HG02763 (cell line): Measurements from ENCODE around the gene NBPF9.
"Not testable (repeated sequence)": the region's sequence is repeated elsewhere in the genome, so short reads cannot be mapped to it uniquely, and the experiment has no call there.

ENCODE experiments used
- ATAC-seq: cut with Tn5 transposase; IDR thresholded peaks from one replicate; pipeline ENCODE4 v1.9.1; 2021; ENCODE audit warnings: mild to moderate bottlenecking, moderate library complexity; ENCODE audit not compliant: unreplicated experiment

The NBPF9 gene

DNA sequence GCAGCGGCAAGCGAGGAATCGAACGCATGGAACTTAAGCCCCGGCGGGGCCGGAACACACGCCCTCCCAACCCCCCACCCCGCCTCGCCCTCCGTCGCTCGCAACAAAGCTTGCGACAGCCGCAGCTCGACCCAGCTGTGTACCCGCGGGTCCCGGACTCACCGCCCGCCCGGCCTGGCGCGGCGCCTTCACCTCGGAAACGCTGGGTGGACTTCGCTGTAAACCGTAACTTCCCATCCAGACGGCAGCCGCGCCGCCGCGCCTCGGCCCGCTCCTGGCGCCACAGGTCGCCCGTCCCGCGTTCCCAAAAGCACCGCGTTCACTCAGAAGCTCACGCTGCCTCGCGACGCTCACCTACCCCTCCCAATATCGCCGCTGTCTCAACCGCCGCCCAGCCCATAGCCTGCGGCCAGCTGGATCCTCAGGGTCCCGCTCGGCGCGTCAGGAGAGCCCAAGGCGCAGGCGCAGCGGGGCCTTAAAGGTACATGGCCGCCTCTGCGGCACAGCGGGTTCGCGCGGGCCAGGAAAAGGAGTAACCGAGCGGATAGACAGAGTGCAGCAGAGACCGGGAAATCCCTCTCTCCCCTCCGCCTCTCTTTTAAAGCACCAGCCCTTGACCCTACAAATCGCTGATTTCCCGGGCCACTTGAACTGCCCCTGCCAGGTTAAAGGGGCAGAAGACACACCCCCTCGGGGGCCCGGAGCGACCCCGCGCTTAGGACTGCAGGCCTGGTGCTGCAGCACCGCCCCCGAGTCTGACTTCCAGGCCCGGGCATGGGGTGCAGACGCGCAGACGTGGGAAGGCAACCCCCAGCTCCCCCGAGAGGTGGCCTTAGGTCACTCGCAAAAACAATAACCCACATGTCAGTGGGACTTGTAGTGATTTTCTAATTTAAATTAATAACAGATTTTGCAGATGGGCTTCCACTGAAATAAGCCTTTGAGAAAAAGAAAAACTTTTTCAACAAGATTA, at the start of gene NBPF9:
TSS of gene NBPF9 (minus strand) at position 443 of the 973 bp plus-strand sequence. CDS start 21,412 bp downstream, outside the sequence.
- peak; percentile 98 for ATAC-seq

GRCh38 chr1:149149909-149150308, 46.6 kb upstream of the NBPF9 start:
- not testable (repeated sequence) for ATAC-seq

GRCh38 chr1:149137585-149137984, 34.2 kb upstream of the NBPF9 start:
- not testable (repeated sequence) for ATAC-seq

- not testable (repeated sequence) for ATAC-seq
Observed at GRCh38 chr1:149130938-149131337, 27.6 kb upstream of the NBPF9 start.

DNA sequence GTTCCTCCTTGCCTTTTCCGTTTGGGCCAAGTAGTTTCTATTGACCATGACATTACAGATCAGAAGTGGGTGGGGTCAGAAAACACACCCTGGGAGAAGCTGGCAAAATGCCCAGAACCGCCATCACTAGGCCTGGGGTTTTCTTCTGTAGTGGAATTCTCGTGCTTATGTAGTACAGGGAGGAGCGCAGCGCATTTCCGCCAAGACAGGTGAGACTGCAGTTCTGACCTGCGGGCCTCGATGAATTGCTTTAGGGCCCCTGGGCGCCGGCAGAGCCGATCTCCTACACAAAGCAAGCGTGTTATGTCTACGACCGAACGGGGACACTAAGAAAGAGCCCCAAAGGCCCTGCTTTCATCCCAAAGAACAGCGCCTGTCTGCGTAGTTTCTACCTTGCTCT, 25.9 kb upstream of the NBPF9 start:
- ATAC-seq, result not testable (repeated sequence)

DNA sequence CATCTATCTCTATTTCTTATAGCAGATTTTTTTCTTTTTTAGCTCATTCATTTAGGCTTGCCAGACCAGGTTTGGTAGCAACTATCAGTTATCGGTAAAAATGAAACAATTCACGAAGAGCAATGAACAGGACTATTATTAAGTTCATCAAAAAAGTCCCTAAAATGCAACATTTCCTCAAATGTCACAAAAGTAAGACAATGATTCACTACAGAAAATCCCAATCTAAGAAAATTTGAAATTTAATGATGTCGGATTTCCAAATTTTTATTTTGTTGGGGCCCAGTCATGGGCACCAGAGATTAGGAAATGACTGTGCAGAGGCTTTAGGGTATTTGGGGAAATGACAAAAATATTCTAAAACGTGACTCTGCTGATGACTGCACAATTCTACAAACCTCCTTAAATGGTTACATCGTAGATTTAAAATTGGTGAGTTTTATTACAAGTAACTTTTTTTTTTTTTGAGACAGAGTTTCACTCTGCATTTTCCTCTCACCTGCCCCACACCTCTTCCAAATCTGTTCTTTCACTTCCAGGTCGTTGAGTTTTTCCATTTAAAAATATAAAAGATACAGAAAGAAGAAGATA, 23.3 kb upstream of the NBPF9 start:
- ATAC-seq, result not testable (repeated sequence)

DNA sequence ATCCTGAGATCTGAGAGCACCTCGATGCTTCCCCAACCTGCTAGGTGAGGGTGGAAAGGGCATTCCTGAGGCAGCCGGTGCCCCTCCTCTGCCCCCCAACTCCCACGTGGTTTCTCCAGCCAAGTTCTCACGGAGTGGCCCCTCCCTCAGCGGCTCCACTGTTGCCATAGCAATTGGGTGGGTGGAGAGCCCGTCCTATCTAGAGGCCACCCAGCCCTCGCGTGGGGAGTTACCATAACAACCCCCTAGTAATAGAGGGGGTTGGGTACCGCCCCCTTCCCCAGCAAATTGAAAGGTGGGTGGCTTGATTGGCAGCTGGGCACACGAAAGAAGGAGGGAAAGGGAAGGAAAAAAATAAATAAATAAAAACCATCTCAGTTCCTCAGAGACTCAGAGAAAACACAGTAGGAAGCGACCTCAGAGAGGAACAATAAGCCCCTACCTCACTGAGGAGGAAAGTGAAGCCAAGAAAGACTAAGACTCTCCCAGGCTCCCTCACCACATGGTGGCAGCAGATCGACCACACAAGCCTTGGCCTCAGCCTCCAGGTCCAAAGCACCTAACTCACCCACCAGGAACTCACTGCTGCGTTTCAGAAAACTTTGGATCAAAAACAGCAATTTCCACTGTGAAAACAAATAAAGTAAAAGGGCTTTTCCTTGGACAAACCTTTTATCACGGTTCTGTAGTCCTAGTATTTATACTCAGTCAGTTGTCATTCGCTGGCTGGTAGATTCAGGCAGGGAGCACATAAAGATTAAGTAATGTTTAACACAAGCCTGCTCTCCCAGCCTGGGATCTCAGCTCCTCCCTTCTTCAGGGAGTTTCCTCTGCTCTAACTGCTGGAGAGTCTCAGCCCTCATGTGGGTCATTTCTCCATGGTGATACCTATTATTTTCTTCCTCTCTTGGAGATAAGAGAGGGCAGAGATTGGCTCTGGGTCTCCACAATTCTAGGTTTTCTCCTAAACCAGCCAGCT, 20.9 kb upstream of the NBPF9 start:
- ATAC-seq, result not testable (repeated sequence)

DNA sequence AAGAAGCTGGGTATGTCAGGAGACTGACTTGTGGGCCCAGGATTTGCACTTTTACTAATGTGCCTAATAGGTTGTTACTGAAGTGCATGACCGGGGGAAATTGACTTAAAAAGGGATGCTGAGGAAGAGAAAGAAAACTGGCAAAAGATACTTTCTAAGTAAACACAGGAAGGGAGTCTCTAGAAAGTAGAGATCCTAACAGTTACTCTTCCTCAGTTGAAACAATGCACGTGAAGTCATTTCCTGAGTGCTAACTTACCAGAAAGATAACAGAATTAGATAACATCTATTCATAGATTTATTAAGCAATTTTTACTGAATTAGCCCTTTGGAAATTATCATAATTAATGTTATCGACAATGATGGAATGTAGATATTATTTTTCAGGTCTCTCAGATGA, 9.5 kb upstream of the NBPF9 start:
- ATAC-seq, result not testable (repeated sequence)

DNA sequence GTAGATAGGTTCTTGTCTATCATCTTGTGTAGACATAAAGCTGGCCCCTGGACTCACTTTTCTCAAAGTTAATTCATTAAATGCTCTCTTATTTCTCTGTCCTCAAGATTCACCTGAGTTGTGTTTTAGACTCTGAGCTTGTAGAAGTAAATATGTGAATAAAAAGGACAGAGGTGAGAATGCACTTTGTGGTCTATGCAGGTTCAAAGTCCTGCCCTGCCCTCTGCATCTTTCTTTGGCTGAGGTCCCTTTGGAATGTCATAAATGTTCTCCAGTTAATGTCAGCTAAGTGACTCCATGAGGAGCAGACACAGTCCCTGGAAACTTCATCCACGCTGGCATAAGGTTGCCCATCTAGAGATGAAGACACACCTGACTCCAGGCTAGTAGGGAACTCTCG, 7.0 kb upstream of the NBPF9 start:
- not testable (repeated sequence) for ATAC-seq

DNA sequence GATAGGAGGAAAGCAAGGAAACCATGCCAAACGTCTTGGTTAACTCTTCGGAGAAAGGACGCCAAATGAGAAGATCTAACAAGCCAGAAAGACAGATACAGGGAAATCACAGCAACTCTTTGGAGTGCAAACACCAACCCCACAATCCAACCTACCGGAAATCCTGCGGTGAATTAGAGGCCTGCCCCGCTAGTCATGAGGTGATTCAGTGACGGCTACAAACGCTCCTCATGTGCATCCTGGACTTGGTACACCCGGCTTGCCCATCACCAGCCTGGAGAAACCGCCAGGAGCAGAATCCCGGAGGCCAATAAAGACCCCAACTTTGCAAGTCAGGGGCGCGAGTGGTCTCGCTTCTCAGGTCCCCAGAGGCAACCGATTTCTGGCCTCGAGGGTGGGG, 777 bp downstream of the NBPF9 start:
- ATAC-seq, result not testable (repeated sequence)

DNA sequence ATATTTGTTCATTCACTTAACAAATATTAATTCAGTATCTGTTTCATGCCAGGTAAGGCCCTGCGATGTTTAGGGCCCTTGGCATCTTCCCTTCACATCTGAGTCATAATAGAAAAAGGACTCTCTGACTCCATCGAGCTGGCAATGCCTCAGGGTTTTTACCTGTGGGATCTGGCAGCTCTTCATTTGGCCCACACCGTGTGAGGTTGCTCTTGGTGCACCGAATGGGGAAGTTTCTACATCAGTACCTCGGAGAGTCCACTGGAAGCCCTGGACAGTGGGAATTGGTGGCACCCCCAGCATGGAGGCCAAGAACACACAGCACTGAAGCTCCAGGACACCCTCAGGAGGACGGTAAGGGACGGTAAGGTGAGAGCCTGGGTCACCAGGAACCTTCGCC, 5.1 kb downstream of the NBPF9 start:
- not testable (repeated sequence) for ATAC-seq

- not testable (repeated sequence) for ATAC-seq
Observed at GRCh38 chr1:149093155-149093554, 10.2 kb downstream of the NBPF9 start.

- not testable (repeated sequence) for ATAC-seq
Observed at GRCh38 chr1:149075505-149076127, 27.7 kb downstream of the NBPF9 start.

GRCh38 chr1:149064611-149065010, 38.7 kb downstream of the NBPF9 start:
- not testable (repeated sequence) for ATAC-seq

GRCh38 chr1:149043056-149043455, 60.3 kb downstream of the NBPF9 start:
- not testable (repeated sequence) for ATAC-seq

- not testable (repeated sequence) for ATAC-seq
Observed at GRCh38 chr1:149033916-149034315, 69.4 kb downstream of the NBPF9 start.

DNA sequence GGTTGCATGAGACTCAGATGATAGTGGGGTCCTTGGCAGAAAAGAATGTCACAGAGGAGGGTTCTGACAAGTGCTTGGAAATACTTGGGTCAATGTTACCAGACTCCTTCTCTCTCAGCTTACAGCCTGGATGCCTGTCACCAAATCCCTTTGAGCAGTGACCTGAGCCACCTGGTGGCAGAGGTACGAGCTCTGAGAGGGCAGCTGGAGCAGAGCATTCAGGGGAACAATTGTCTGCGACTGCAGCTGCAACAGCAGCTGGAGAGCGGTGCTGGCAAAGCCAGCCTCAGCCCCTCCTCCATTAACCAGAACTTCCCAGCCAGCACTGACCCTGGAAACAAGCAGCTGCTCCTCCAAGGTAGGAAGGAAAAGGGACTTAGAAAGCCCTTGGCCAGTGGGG, 79.0 kb downstream of the NBPF9 start:
- ATAC-seq, result not testable (repeated sequence)

GRCh38 chr1:149018577-149018976, 84.8 kb downstream of the NBPF9 start:
- ATAC-seq, result not testable (repeated sequence)

DNA sequence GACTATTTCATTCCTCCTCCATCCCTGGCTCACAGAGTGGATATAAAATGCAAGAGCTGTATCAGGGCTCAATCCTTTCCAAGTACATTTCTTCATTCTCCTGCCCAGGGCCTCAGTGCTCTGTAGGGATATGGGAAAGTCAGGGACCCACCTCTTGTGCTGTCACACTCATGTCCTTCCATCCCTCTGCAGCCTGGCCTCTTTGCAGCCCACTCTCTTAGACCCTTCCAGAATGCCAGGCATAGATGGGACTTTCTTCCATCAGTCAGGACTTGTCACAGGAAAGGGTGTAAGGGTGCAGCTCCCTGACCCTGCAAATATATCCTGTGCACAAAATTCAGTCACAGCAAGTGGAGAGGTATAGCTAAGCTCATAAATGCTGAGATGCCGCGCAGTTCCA, 86.7 kb downstream of the NBPF9 start:
- not testable (repeated sequence) for ATAC-seq

- ATAC-seq, result not testable (repeated sequence)
Observed at GRCh38 chr1:149015522-149015921, 87.8 kb downstream of the NBPF9 start.
